Measurements from ENCODE around the gene SLC4A5. TPM values are rescaled to one million over a fixed set of nuclear protein-coding genes. Genes with fewer than 3 reads are reported as not detected.

Gene SLC4A5
- total RNA-seq, 4 donors from 2014 or later = 0.62 to 2.3 (median 1.2) TPM

DNA sequence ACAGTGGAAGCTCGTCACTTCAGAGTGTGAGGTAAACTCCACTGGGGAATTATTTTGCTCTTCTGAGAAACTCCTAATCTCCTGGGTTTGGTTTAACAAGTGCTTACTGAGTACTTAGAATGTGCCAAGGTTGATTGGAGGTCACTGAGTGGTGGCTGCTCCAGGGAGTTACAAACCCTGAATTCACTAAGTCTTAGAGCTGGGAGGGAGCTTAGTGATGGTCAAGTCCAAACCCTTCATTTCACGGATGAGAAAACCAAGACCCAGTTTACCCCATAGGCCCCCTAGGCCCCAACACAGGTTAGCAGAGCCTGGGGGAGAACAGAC, 52.0 kb downstream of the SLC4A5 start:
- Histone ChIP-seq H3K4me3 (no peak overlapping the region), H3K27me3 (no peaks in the 10 kb centered on the region)
- 73 to 87% methylated on average over 2 of the region's 2 CpGs for WGBS, 2 donors

DNA sequence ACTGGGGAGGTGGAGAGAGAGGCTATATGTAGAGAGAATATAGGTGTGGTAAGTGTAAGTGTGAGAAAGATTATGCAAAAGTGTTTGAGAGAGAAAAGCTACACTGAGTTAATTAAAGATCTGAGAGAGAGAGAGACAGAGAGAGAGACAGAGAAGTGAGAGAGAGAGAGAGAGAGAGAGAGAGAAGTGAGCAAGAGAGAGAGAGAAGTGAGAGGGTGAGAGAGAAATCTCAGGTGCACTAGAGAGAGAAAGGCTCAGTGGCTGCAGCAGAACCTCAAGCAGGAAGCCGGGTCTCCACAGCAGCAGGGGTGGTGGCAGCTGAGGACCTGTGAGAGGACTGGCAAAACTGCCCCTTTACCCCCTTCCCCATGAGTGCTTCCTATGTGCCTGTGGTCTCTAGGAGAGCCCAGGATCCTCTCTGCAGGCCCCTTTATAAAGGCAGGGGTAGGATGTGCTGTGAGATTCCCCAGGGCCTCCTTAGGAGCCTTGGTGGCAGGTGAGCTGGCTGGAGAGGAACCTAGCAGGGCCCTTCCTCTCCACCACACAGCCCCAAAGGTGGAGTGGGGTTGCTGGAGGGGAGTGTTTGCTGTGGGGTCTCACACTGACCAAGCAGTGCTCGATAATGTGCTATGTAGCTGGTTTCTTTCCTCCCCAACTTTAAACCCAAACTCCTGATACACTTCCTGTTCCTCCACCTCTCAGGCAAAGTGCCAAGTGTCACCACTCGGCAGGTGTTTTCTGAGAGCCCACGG, 52.6 kb downstream of the SLC4A5 start:
- Histone ChIP-seq H3K4me1 (no peaks in the 10 kb centered on the region), H3K9me3 (no peaks in the 10 kb centered on the region), H3K36me3 (no peaks in the 10 kb centered on the region), H3K27me3 (no peaks in the 10 kb centered on the region), H3K4me3 (no peak overlapping the region), H3K27ac (no peak overlapping the region)
- WGBS, 2 donors = 46 to 66% methylated on average over 4 of the region's 4 CpGs
- intact Hi-C loops (cut with DNase I) = no loop called here
- TF ChIP-seq POLR2A (IDR thresholded peaks at IDR 0.05) = no peak
- TF ChIP-seq, protein P1, sequence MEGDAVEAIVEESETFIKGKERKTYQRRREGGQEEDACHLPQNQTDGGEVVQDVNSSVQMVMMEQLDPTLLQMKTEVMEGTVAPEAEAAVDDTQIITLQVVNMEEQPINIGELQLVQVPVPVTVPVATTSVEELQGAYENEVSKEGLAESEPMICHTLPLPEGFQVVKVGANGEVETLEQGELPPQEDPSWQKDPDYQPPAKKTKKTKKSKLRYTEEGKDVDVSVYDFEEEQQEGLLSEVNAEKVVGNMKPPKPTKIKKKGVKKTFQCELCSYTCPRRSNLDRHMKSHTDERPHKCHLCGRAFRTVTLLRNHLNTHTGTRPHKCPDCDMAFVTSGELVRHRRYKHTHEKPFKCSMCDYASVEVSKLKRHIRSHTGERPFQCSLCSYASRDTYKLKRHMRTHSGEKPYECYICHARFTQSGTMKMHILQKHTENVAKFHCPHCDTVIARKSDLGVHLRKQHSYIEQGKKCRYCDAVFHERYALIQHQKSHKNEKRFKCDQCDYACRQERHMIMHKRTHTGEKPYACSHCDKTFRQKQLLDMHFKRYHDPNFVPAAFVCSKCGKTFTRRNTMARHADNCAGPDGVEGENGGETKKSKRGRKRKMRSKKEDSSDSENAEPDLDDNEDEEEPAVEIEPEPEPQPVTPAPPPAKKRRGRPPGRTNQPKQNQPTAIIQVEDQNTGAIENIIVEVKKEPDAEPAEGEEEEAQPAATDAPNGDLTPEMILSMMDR (IDR thresholded peaks at IDR 0.05) = no peak
- DNase-seq = no peak

More for the DNA sequence above, 52.0 kb downstream of the SLC4A5 start:
- H3K9me3 ChIP-seq = no peaks in the 10 kb centered on the region
- intact Hi-C loops (cut with DNase I) = no loop called here
- no peaks in the 10 kb centered on the region for H3K4me1 ChIP-seq
- no peak for DNase-seq
- no peak overlapping the region for H3K27ac ChIP-seq
- TF ChIP-seq POLR2A (IDR thresholded peaks at IDR 0.05) = no peak
- TF ChIP-seq, protein P1 (IDR thresholded peaks at IDR 0.05) = no peak
- H3K36me3 ChIP-seq = no peaks in the 10 kb centered on the region

DNA sequence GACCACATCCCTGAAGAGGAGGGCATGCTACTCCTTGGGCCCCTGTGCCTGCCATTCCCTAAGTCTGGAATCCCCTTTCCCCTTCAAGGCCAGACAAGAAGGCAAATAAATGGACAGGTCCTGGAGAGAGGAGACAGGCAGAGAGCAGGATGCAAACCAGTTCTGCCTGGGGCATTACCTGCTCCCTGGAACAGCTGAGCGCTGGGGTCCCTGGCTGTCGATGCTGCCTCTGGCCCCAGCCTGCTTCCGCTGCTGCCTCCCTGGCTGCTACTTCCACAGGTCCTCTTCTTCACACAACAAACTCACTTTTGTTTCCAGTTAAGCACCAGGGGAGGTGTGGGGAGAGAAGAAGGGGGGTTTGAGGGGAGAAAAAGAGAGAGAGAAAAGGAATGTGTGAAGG, 53.1 kb downstream of the SLC4A5 start:
- Histone ChIP-seq H3K27ac (no peak overlapping the region), H3K36me3 (no peaks in the 10 kb centered on the region), H3K27me3 (no peaks in the 10 kb centered on the region), H3K4me1 (no peaks in the 10 kb centered on the region), H3K9me3 (no peaks in the 10 kb centered on the region), H3K4me3 (no peak overlapping the region)
- intact Hi-C loops (cut with DNase I) = no loop called here
- WGBS, 2 donors = 84 to 94% methylated on average over 3 of the region's 3 CpGs
- DNase-seq = no peak
- TF ChIP-seq, protein P1 (IDR thresholded peaks at IDR 0.05) = no peak
- no peak for TF ChIP-seq POLR2A (IDR thresholded peaks at IDR 0.05)

DNA sequence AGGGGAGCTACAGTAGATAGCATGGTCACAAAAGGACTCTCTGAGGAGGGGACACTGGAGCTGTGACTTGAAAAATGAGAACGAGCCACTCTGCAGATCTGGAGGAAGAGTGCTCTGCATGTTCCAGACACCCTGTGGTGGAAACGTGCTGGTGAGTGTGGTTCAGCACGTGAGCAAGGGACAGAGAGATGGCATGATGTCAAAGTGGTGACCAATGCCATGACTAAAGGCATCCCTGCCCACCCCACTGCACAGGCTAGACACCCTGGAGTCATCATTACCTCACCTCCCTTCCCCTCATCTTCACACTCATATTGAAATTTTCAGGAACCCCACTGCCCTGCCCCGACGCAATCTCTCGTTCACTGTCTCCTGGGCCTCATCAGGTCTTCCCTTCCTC, 56.5 kb downstream of the SLC4A5 start:
- H3K4me3 ChIP-seq = no peak overlapping the region
- no peaks in the 10 kb centered on the region for H3K36me3 ChIP-seq
- H3K4me1 ChIP-seq = no peaks in the 10 kb centered on the region
- no peaks in the 10 kb centered on the region for H3K27me3 ChIP-seq
- H3K9me3 ChIP-seq = no peaks in the 10 kb centered on the region
- intact Hi-C loops (cut with DNase I) = no loop called here
- no peak for DNase-seq
- TF ChIP-seq, protein P1 (IDR thresholded peaks at IDR 0.05) = no peak
- TF ChIP-seq POLR2A (IDR thresholded peaks at IDR 0.05) = no peak
- no peak overlapping the region for H3K27ac ChIP-seq
- 65 to 85% methylated on average over 6 of the region's 6 CpGs for WGBS, 2 donors

DNA sequence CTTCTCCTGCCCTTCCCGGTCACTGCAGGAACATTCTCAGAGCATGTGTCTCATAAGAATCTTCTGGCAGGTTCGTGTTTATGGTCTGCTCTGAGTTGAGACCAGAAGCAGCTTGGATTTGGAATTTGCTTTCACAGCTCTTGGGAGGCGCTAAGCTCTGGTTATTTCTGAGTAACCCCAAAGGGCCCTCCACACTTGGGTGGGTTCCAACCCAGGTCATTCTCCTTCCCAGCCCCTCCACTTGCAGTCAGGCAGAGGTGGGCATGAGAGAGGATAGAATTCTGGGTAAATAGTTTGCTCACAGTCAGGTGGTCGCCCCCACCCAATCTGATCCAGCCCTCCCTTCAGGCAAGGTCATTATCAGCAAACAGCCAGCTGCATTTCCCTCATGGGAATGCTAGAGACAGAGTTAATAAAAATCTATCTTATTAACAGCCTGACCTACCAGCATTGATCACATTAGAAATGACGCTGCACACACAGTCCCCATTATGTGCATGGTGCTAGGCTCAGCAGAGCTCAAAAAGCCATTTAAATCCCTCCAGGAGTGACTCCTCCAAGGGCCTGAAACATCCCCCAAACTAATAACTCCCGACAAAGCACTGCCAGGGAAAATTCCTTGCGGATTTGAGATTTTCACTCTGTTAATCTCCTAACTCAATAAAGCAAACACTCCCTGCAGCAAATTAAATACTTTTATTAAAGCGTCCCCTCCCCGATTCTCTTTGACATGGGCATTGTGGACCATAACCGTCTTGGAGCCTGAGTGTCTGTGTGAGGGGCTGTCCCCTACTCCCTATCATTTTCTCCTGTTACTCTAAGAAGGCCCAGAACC, 61.9 kb downstream of the SLC4A5 start:
- intact Hi-C loops (cut with DNase I) = no loop called here
- no peak for DNase-seq
- WGBS, 2 donors = 79 to 82% methylated on average over 8 to 10 of the region's 10 CpGs

More for the DNA sequence above, 61.9 kb downstream of the SLC4A5 start:
- TF ChIP-seq POLR2A (IDR thresholded peaks at IDR 0.05) = no peak
- TF ChIP-seq, protein P1 (IDR thresholded peaks at IDR 0.05) = no peak
- H3K27me3 ChIP-seq = no peaks in the 10 kb centered on the region
- no peaks in the 10 kb centered on the region for H3K36me3 ChIP-seq
- no peaks in the 10 kb centered on the region for H3K9me3 ChIP-seq
- H3K4me1 ChIP-seq = no peaks in the 10 kb centered on the region
- H3K4me3 ChIP-seq = no peak overlapping the region
- no peak overlapping the region for H3K27ac ChIP-seq

Measured in esophagus squamous epithelium (tissue), 5 donors.